GM23338 (cell line): ENCODE results near the gene MECP2.

Source experiments
- CREB1 ChIP-seq: fragments of 250-450 bp; sonication (Bioruptor Pico); IDR thresholded peaks from 2 replicates; pipeline ENCODE4 v1.5.0; 2020; ENCODE audit warnings: low read depth, mild to moderate bottlenecking, moderate library complexity
- CTCF ChIP-seq, 2 experiments: fragments of 200-600 bp in 1 of 2; sonication (generic) in 1 of 2; conservative IDR thresholded peaks; 2 replicates each; pipeline versions ENCODE4 v1.5.1 to v1.6.1; 2016 to 2017; ENCODE audit warnings: antibody characterized with exemption in 2 of 2, low read depth in 2 of 2, mild to moderate bottlenecking in 2 of 2, moderate library complexity in 1 of 2
- EZH2 ChIP-seq: fragments of 200-600 bp; sonication (generic); IDR thresholded peaks from one replicate; pipeline ENCODE4 v1.8.0; 2017; ENCODE audit warnings: antibody characterized with exemption, mild to moderate bottlenecking, low read depth; ENCODE audit not compliant: unreplicated experiment
- EZH2phosphoT487 ChIP-seq: fragments of 200-600 bp; sonication (generic); IDR thresholded peaks from one replicate; pipeline ENCODE4 v1.8.1; 2018; ENCODE audit warnings: antibody characterized with exemption; ENCODE audit not compliant: unreplicated experiment
- JUNB ChIP-seq: IDR thresholded peaks from one replicate; pipeline ENCODE4 v1.6.1; 2016; ENCODE audit warnings: antibody characterized with exemption; ENCODE audit not compliant: unreplicated experiment
- POLR2AphosphoS5 ChIP-seq: IDR thresholded peaks from 2 replicates; pipeline ENCODE4 v1.6.1; 2016; ENCODE audit warnings: antibody characterized with exemption, low read depth
- REST ChIP-seq: IDR thresholded peaks from one replicate; pipeline ENCODE4 v1.6.1; 2018; ENCODE audit warnings: antibody characterized with exemption; ENCODE audit not compliant: unreplicated experiment
- STAT1 ChIP-seq: IDR thresholded peaks from one replicate; pipeline ENCODE4 v1.6.1; 2016; ENCODE audit warnings: antibody characterized with exemption; ENCODE audit not compliant: unreplicated experiment
- ZNF331 ChIP-seq: fragments of 250-450 bp; sonication (Bioruptor Pico); IDR thresholded peaks from 2 replicates; pipeline ENCODE4 v1.5.0; 2020; ENCODE audit warnings: low read depth, mild to moderate bottlenecking, moderate library complexity

- no peak for TF ChIP-seq EZH2phosphoT487
- TF ChIP-seq CTCF (conservative IDR thresholded peaks at IDR 0.05; ENCODE audit: low read depth in 2 of 2), result no peak
- no peak for TF ChIP-seq POLR2AphosphoS5
- TF ChIP-seq EZH2, result no peak
- TF ChIP-seq JUNB, result no peak
- TF ChIP-seq STAT1, result no peak
- TF ChIP-seq REST, result no peak
- TF ChIP-seq CREB1 (CRISPR knock-in tag), result no peak
- TF ChIP-seq ZNF331 (CRISPR knock-in tag), result no peak
These were observed 28.0 kb upstream of the MECP2 start for GRCh38 chrX:154125391-154126040.
